Inflammatory macrophage treated with lipopolysaccharide for 4 hours (primary cell): ENCODE data around the gene FSCN2.
A peak's percentile ranks its signal among the peaks of the same experiment; 100 is the strongest.
"Not testable (repeated sequence)": the region's sequence is repeated elsewhere in the genome, so short reads cannot be mapped to it uniquely, and the experiment has no call there.

Source experiments
- DNase-seq: peaks from one replicate; pipeline ENCODE4 v3.0.0-alpha.2; 2020

FSCN2 gene

GRCh38 chr17:81528651-81529436, 667 bp downstream of the FSCN2 start:
- no peak for DNase-seq

GRCh38 chr17:81529437-81529803, 1.2 kb downstream of the FSCN2 start:
- DNase-seq: no peak

GRCh38 chr17:81531013-81531412, 2.8 kb downstream of the FSCN2 start:
- DNase-seq: not testable (repeated sequence)

- not testable (repeated sequence) for DNase-seq
These were observed 3.8 kb downstream of the FSCN2 start for GRCh38 chr17:81531998-81532404.

GRCh38 chr17:81532490-81533287, 4.5 kb downstream of the FSCN2 start:
- no peak for DNase-seq

GRCh38 chr17:81533339-81534141, 5.4 kb downstream of the FSCN2 start:
- no peak for DNase-seq

GRCh38 chr17:81534157-81535006, 6.2 kb downstream of the FSCN2 start:
- no peak for DNase-seq

GRCh38 chr17:81535007-81535328, 6.8 kb downstream of the FSCN2 start:
- DNase-seq: no peak

GRCh38 chr17:81535480-81536298, 7.5 kb downstream of the FSCN2 start:
- no peak for DNase-seq

- DNase-seq: no peak
These were observed 8.4 kb downstream of the FSCN2 start for GRCh38 chr17:81536299-81537290.

- peak; percentile 22 for DNase-seq
These were observed 9.2 kb downstream of the FSCN2 start for GRCh38 chr17:81537343-81537855.

GRCh38 chr17:81537856-81538555, 9.8 kb downstream of the FSCN2 start:
- DNase-seq: no peak

- no peak for DNase-seq
These were observed 10.7 kb downstream of the FSCN2 start for GRCh38 chr17:81538651-81539570.

GRCh38 chr17:81539571-81539900, 11.4 kb downstream of the FSCN2 start:
- DNase-seq: no peak

- no peak for DNase-seq
These were observed 11.9 kb downstream of the FSCN2 start for GRCh38 chr17:81539961-81540675.

GRCh38 chr17:81540676-81541027, 12.5 kb downstream of the FSCN2 start:
- no peak for DNase-seq

GRCh38 chr17:81541123-81541522, 12.9 kb downstream of the FSCN2 start:
- DNase-seq: no peak
